H9 (cell line): ENCODE results near the gene FRAS1. TPM values are rescaled to one million over a fixed set of nuclear protein-coding genes. Genes with fewer than 3 reads are reported as not detected.

Source experiments
- DNase-seq: peaks from one replicate; pipeline ENCODE4 v3.0.0-alpha.2; 2017
- H2AFZ ChIP-seq: one replicate; pipeline ENCODE4 v1.6.1; 2013; ENCODE audit warnings: mild to moderate bottlenecking, low read length, control low read depth, moderate library complexity
- H2AK5ac ChIP-seq: 2 replicates; pipeline ENCODE4 v1.6.1; 2013; ENCODE audit warnings: low read length, control low read depth, mixed read lengths; ENCODE audit not compliant: insufficient read length
- H2BK120ac ChIP-seq: one replicate; pipeline ENCODE4 v1.6.1; 2013; ENCODE audit warnings: low read depth, mild to moderate bottlenecking, low read length, control low read depth, inconsistent platforms; ENCODE audit not compliant: poor library complexity, severe bottlenecking
- H2BK12ac ChIP-seq: 2 replicates; pipeline ENCODE4 v1.6.1; 2013; ENCODE audit warnings: low read length, control low read depth, mixed read lengths, low read depth; ENCODE audit not compliant: insufficient read length
- H2BK15ac ChIP-seq: 2 replicates; pipeline ENCODE4 v1.6.1; 2013; ENCODE audit warnings: low read depth, low read length, control low read depth
- H2BK20ac ChIP-seq: one replicate; pipeline ENCODE4 v1.6.1; 2013; ENCODE audit warnings: low read depth, mild to moderate bottlenecking, low read length, control low read depth, inconsistent platforms; ENCODE audit not compliant: poor library complexity, severe bottlenecking
- H2BK5ac ChIP-seq: 2 replicates; pipeline ENCODE4 v1.6.1; 2013; ENCODE audit warnings: low read length, control low read depth, mixed read lengths; ENCODE audit not compliant: insufficient read length
- H3K14ac ChIP-seq: 2 replicates; pipeline ENCODE4 v1.6.1; 2013; ENCODE audit warnings: low read length, control low read depth; ENCODE audit not compliant: insufficient read depth
- H3K18ac ChIP-seq: 2 replicates; pipeline ENCODE4 v1.6.1; 2013; ENCODE audit warnings: low read depth, mild to moderate bottlenecking, mixed read lengths, low read length, control low read depth; ENCODE audit not compliant: insufficient read length
- H3K23ac ChIP-seq: 2 replicates; pipeline ENCODE4 v1.6.1; 2013; ENCODE audit warnings: low read length, control low read depth, mixed read lengths, low read depth; ENCODE audit not compliant: insufficient read length
- H3K23me2 ChIP-seq: 2 replicates; pipeline ENCODE4 v1.6.1; 2013; ENCODE audit warnings: low read depth, mild to moderate bottlenecking, mixed read lengths, low read length, control low read depth; ENCODE audit not compliant: insufficient read length, poor library complexity, severe bottlenecking
- H3K27ac ChIP-seq: 2 replicates; pipeline ENCODE4 v1.5.1; 2013; ENCODE audit warnings: low read length, control low read depth, mixed read lengths, low read depth; ENCODE audit not compliant: insufficient read length
- H3K27me3 ChIP-seq: 2 replicates; pipeline ENCODE4 v1.6.1; 2013; ENCODE audit warnings: low read length, control low read depth, inconsistent platforms; ENCODE audit not compliant: insufficient read depth
- H3K4ac ChIP-seq: 2 replicates; pipeline ENCODE4 v1.6.1; 2013; ENCODE audit warnings: low read depth, mild to moderate bottlenecking, control low read depth, inconsistent platforms, low read length, moderate library complexity
- H3K4me1 ChIP-seq: 2 replicates; pipeline ENCODE4 v1.6.1; 2013; ENCODE audit warnings: low read length, control low read depth, inconsistent platforms; ENCODE audit not compliant: insufficient read depth
- H3K4me2 ChIP-seq: 2 replicates; pipeline ENCODE4 v1.6.1; 2013; ENCODE audit warnings: low read length, control low read depth, mixed read lengths; ENCODE audit not compliant: insufficient read length, insufficient read depth
- H3K56ac ChIP-seq: 2 replicates; pipeline ENCODE4 v1.6.1; 2013; ENCODE audit warnings: low read depth, mild to moderate bottlenecking, mixed read lengths, low read length, control low read depth; ENCODE audit not compliant: insufficient read length
- H3K79me1 ChIP-seq: 2 replicates; pipeline ENCODE4 v1.6.1; 2013; ENCODE audit warnings: low read depth, mild to moderate bottlenecking, moderate library complexity, low read length, control low read depth, inconsistent platforms; ENCODE audit not compliant: insufficient read depth, poor library complexity, severe bottlenecking
- H3K79me2 ChIP-seq: 2 replicates; pipeline ENCODE4 v1.6.1; 2013; ENCODE audit warnings: low read length, control low read depth, inconsistent platforms; ENCODE audit not compliant: insufficient read depth
- H3K9ac ChIP-seq: 2 replicates; pipeline ENCODE4 v1.6.1; 2013; ENCODE audit warnings: low read length, control low read depth, mixed read lengths; ENCODE audit not compliant: insufficient read length; ENCODE audit errors: extremely low read depth
- H3K9me3 ChIP-seq: one replicate; pipeline ENCODE4 v1.6.1; 2013; ENCODE audit warnings: low read depth, low read length, inconsistent platforms; ENCODE audit not compliant: control insufficient read depth
- H3T11ph ChIP-seq: one replicate; pipeline ENCODE4 v1.6.1; 2013; ENCODE audit warnings: mild to moderate bottlenecking, low read length, control low read depth, inconsistent platforms
- H4K20me1 ChIP-seq: one replicate; pipeline ENCODE4 v1.6.1; 2013; ENCODE audit not compliant: control insufficient read depth, insufficient read length, insufficient read depth
- H4K5ac ChIP-seq: 2 replicates; pipeline ENCODE4 v1.6.1; 2013; ENCODE audit warnings: low read depth, mild to moderate bottlenecking, mixed read lengths, low read length, control low read depth; ENCODE audit not compliant: insufficient read length
- H4K8ac ChIP-seq: replicated peaks from 2 replicates; pipeline ENCODE4 v1.6.1; 2013; ENCODE audit warnings: low read length, control low read depth, mixed read lengths, low read depth; ENCODE audit not compliant: insufficient read length
- H4K91ac ChIP-seq: 2 replicates; pipeline ENCODE4 v1.6.1; 2013; ENCODE audit warnings: low read depth, mild to moderate bottlenecking, moderate library complexity, mixed read lengths, low read length, control low read depth; ENCODE audit not compliant: insufficient read length
- H3K27ac Mint-ChIP-seq, 3 experiments: 2 replicates in 2 of 3; 3 replicates in 1 of 3; pipeline ENCODE4 v1.8.0; 2020 to 2021; ENCODE audit warnings: mixed read lengths in 3 of 3, mild to moderate bottlenecking in 1 of 3, moderate library complexity in 1 of 3
- H3K27me3 Mint-ChIP-seq: 2 replicates; pipeline ENCODE4 v1.8.0; 2021; ENCODE audit warnings: low read depth, mild to moderate bottlenecking, moderate library complexity, mixed read lengths
- H3K36me3 Mint-ChIP-seq, 3 experiments: 2 replicates in 2 of 3; 3 replicates in 1 of 3; pipeline ENCODE4 v1.8.0; 2020 to 2021; ENCODE audit warnings: low read depth in 3 of 3, mixed read lengths in 3 of 3; ENCODE audit not compliant: insufficient read depth in 1 of 3
- H3K4me1 Mint-ChIP-seq, 2 experiments: 2 replicates each; pipeline ENCODE4 v1.8.0; 2020; ENCODE audit warnings: mixed read lengths in 2 of 2
- H3K4me3 Mint-ChIP-seq, 2 experiments: 2 replicates in 1 of 2; 3 replicates in 1 of 2; pipeline ENCODE4 v1.8.0; 2020 to 2021; ENCODE audit warnings: mild to moderate bottlenecking in 2 of 2, mixed read lengths in 2 of 2, moderate library complexity in 1 of 2
- H3K9me3 Mint-ChIP-seq, 2 experiments: 2 replicates in 1 of 2; 3 replicates in 1 of 2; pipeline ENCODE4 v1.8.0; 2020; ENCODE audit warnings: mild to moderate bottlenecking in 2 of 2, mixed read lengths in 2 of 2, moderate library complexity in 1 of 2
- CTCF ChIP-seq: fragments of 200-600 bp; sonication (generic); conservative IDR thresholded peaks from 3 replicates; pipeline ENCODE4 v1.8.0; 2021; ENCODE audit warnings: antibody characterized with exemption, mild to moderate bottlenecking
- WGBS: extraction: QIAGEN DNeasy Blood & Tissue Kit; methylation state at CpG from one replicate; pipeline ENCODE4 v1.1.7; 2013; ENCODE audit warnings: missing lambda C conversion rate, low lambda C conversion rate, mixed read lengths; ENCODE audit not compliant: insufficient read length; ENCODE audit errors: extremely low coverage; 5-methylcytosine and 5-hydroxymethylcytosine counted together
- total RNA-seq: library from RNA; stranded (reverse); gene quantifications from 2 replicates; pipeline ENCODE4 v1.2.1, GENCODE V29; 2021

Gene FRAS1
- total RNA-seq, 1 experiment from 2014 or later: 58.5 TPM

DNA sequence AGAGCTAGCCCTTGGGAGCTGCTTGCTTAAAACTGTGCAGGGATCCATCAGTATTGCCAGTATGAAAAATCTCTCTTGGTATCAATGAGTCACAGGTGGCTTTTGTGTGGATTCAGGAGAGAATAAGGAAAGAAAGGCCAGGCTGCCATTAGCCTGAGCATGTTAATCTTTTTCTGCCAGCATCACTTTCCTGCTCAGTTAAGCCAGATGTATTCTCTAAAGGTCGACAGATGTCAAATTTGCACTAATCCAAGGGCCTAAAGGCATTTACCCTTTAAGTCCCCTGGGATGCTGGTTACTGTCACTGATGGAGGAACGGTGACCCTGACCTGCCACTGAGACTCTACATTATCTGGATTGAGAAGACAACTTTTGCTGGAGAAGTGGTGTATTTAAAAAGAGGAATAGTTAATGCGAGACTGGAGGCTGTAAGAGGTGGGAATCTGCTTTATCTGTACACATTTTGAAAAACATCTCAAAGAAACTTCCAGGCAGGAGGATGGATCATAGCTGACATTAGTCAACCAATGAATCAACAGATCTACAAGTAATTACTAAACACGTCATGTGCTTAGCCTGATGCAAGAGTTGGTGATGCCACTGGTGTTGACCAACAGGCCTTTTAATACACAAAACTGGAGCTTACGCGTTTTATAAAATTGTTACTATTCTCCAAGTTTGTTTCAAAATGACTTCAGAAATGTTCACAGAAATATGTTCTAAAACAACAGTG, 253.1 kb downstream of the FRAS1 start:
- Mint-ChIP-seq H3K36me3 (peaks cover 31 to 42% (median 35%) of the 10 kb centered on the region in 3 experiments), H3K27me3 (no peaks in the 10 kb centered on the region; the same call in 1 of the 2 replicates), H3K27ac (peak overlapping the region in 1 of 3 experiments; percentile 40; a peak in 2 of 7 replicates), H3K4me1 (peaks cover 47 to 63% of the 10 kb centered on the region in 2 experiments), H3K4me3 (no peak overlapping the region), H3K9me3 (peaks cover 0 to 5% of the 10 kb centered on the region in 2 experiments; a peak in 2 of 5 replicates)
- Histone ChIP-seq H3K9ac (no peak overlapping the region), H3K27me3 (no peaks in the 10 kb centered on the region), H2AK5ac (no peak overlapping the region), H3K4ac (no peak overlapping the region), H3K79me2 (no peaks in the 10 kb centered on the region), H3K27ac (no peak overlapping the region), H4K91ac (no peak overlapping the region), H3T11ph (no peak overlapping the region), H4K5ac (no peak overlapping the region), H3K56ac (no peak overlapping the region), H3K79me1 (no peaks in the 10 kb centered on the region), H3K23me2 (no peaks in the 10 kb centered on the region), H3K4me1 (peaks cover 9% of the 10 kb centered on the region), H2AFZ (no peak overlapping the region), H3K4me2 (no peak overlapping the region), H3K9me3 (no peaks in the 10 kb centered on the region), H3K14ac (no peak overlapping the region), H2BK12ac (no peak overlapping the region), H2BK120ac (no peak overlapping the region), H2BK15ac (no peak overlapping the region), H4K8ac (no peak overlapping the region), H3K23ac (no peak overlapping the region), H2BK20ac (no peak overlapping the region), H4K20me1 (no peaks in the 10 kb centered on the region), H2BK5ac (no peak overlapping the region), H3K18ac (no peak overlapping the region)
- no peak for TF ChIP-seq CTCF
- no CpG with 5 or more reads among the region's 6 CpGs for WGBS
- DNase-seq: no peak
